CD4-positive, alpha-beta T cell (primary cell): Measurements from ENCODE around the gene C1orf35. TPM values are rescaled to one million over a fixed set of nuclear protein-coding genes. Genes with fewer than 3 reads are reported as not detected.

Source experiments
- ATAC-seq: fragments of 200-7000 bp; cut with Tn5 transposase; one replicate; pipeline ENCODE4 v1.10.0; 2022; ENCODE audit warnings: mild to moderate bottlenecking; ENCODE audit not compliant: poor library complexity
- CTCF ChIA-PET: fragments of 350-600 bp; sonication (Branson Sonifier 250); formaldehyde crosslinking; loops from one replicate; lab custom pipeline; 2021; ENCODE audit warnings: antibody characterized with exemption, inconsistent platforms; lab: Charles Lee
- POLR2A ChIA-PET: fragments of 350-600 bp; sonication (Branson Sonifier 250); formaldehyde crosslinking; loops from one replicate; lab custom pipeline; 2021; ENCODE audit warnings: antibody characterized with exemption, inconsistent platforms; lab: Charles Lee
- DNase-seq, 14 experiments: peaks; one replicate each; pipeline ENCODE4 v3.0.0-alpha.2; 2013 to 2020; ENCODE audit warnings: mixed read lengths in 2 of 14
- H3K27ac ChIP-seq, 2 donors: one replicate each; pipeline versions ENCODE4 v1.5.1 to v1.7.0; 2013; ENCODE audit warnings: low read length in 2 of 2, low read depth in 1 of 2, mild to moderate bottlenecking in 1 of 2
- H3K27me3 ChIP-seq, 2 experiments: 1 replicate in 1 of 2; 2 replicates in 1 of 2; pipeline versions ENCODE4 v1.6.1 to v1.7.0; 2013; ENCODE audit warnings: low read length in 2 of 2, control low read depth in 1 of 2, mild to moderate bottlenecking in 1 of 2, moderate library complexity in 1 of 2; ENCODE audit not compliant: insufficient read depth in 2 of 2, control insufficient read depth in 1 of 2
- H3K36me3 ChIP-seq: one replicate; pipeline ENCODE4 v1.6.1; 2013; ENCODE audit warnings: low read length, control low read depth; ENCODE audit not compliant: insufficient read depth
- H3K4me1 ChIP-seq: one replicate; pipeline ENCODE4 v1.6.1; 2013; ENCODE audit warnings: low read length, control low read depth; ENCODE audit not compliant: insufficient read depth
- H3K4me3 ChIP-seq: one replicate; pipeline ENCODE4 v1.5.1; 2013; ENCODE audit warnings: mild to moderate bottlenecking, low read length, moderate library complexity
- H3K9me3 ChIP-seq, 2 experiments: 1 replicate in 1 of 2; 2 replicates in 1 of 2; pipeline versions ENCODE4 v1.6.1 to v1.7.0; 2013; ENCODE audit warnings: low read length in 2 of 2, mild to moderate bottlenecking in 2 of 2, control low read depth in 1 of 2, moderate library complexity in 1 of 2; ENCODE audit not compliant: control insufficient read depth in 1 of 2, insufficient read depth in 1 of 2
- H3K27ac Mint-ChIP-seq: one replicate; pipeline ENCODE4 v1.8.0; 2020; ENCODE audit warnings: mixed read lengths
- H3K27me3 Mint-ChIP-seq: one replicate; pipeline ENCODE4 v1.8.0; 2021; ENCODE audit warnings: mixed read lengths
- H3K36me3 Mint-ChIP-seq: one replicate; pipeline ENCODE4 v1.8.0; 2021; ENCODE audit warnings: low read depth, mixed read lengths
- H3K4me1 Mint-ChIP-seq: one replicate; pipeline ENCODE4 v1.8.0; 2021; ENCODE audit warnings: low read depth, mixed read lengths
- H3K4me3 Mint-ChIP-seq: one replicate; pipeline ENCODE4 v1.8.0; 2020; ENCODE audit warnings: mild to moderate bottlenecking, mixed read lengths
- H3K9me3 Mint-ChIP-seq: one replicate; pipeline ENCODE4 v1.8.0; 2020; ENCODE audit warnings: mixed read lengths
- intact Hi-C, 2 experiments: fragments of 100-400 bp; cut with DNase I in 1 of 2; cut with micrococcal nuclease in 1 of 2; formaldehyde crosslinking; loops; one replicate each; pipeline versions ENCODE4 v1.15.1 to v1.9.0; 2023 to 2025; cut with DNase I, micrococcal nuclease
- total RNA-seq, 174 experiments: library from RNA in 2 of 174; stranded (reverse) in 2 of 174; gene quantifications; one replicate each; pipeline ENCODE4 v1.2.3 and lab custom pipeline; 2021 to 2026
- TF ChIP-seq, protein P1 (sequence below): fragments of 200-600 bp; IDR thresholded peaks from one replicate; pipeline ENCODE4 v1.8.0; 2022; ENCODE audit warnings: antibody characterized with exemption, mild to moderate bottlenecking

The C1orf35 gene
- total RNA-seq, 2 experiments from 2014 or later: 36.6 to 40.3 TPM

DNA sequence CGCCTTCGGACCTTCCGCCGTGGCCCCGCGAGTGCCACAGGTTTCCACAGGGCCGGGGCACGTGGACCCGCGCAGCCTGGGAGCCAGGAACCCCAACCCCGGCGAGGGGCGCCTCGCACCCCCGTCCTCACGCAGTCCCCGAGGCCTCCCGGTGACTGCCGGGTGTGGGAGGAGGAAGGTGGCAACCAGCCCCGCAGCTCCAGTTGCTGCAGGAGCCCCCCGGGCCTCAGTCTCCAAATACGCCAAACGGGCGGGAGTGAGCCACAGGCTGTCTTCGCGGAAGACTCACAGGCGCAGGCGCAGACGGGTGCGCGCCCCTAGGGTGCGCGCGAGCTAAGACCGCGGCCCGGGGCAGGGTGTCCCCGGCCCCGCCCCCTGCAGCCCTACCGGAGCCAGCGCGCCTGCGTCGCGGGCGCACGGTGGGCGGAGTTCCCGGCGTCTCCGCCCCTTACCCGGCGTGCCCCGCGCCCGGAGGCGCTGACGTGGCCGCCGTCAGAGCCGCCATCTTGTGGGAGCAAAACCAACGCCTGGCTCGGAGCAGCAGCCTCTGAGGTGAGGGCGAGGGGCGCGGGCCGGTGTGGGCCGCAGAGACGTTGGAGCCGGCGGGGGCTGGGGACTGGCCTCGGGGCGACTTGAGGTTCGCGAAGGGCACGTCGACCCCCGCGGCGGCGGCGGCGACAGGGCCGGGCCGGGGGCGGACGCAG is 20.8 kb downstream of the C1orf35 start, which contains the start of gene ARF1:
Gene ARF1, plus strand, starts transcription at position 495 of the 704 bp plus-strand sequence. CDS start 14,407 bp downstream, outside the sequence.
- Histone ChIP-seq H3K9me3 (no peaks in the 10 kb centered on the region), H3K4me1 (peaks cover 63% of the 10 kb centered on the region), H3K27me3 (no peaks in the 10 kb centered on the region), H3K36me3 (peaks cover 6% of the 10 kb centered on the region), H3K27ac (peak within 1 kb of the TSS; percentile 86 to 89), H3K4me3 (peak within 1 kb of the TSS; percentile 80)
- Mint-ChIP-seq H3K27me3 (no peaks in the 10 kb centered on the region), H3K27ac (peak within 1 kb of the TSS; percentile 99), H3K36me3 (peaks cover 28% of the 10 kb centered on the region), H3K4me1 (peaks cover 53% of the 10 kb centered on the region), H3K9me3 (no peaks in the 10 kb centered on the region), H3K4me3 (peak within 1 kb of the TSS; percentile 97)
- ATAC-seq: peak; percentile 84
- POLR2A ChIA-PET: interaction anchor here (0.6 to 3.7 kb wide), 26 partner anchors 9 to 1674 kb away, joined by 3 to 44 read pairs (median 4); partner anchors contain the start of genes GUK1, IBA57, JMJD4 and MRPL55
- TF ChIP-seq, protein P1, sequence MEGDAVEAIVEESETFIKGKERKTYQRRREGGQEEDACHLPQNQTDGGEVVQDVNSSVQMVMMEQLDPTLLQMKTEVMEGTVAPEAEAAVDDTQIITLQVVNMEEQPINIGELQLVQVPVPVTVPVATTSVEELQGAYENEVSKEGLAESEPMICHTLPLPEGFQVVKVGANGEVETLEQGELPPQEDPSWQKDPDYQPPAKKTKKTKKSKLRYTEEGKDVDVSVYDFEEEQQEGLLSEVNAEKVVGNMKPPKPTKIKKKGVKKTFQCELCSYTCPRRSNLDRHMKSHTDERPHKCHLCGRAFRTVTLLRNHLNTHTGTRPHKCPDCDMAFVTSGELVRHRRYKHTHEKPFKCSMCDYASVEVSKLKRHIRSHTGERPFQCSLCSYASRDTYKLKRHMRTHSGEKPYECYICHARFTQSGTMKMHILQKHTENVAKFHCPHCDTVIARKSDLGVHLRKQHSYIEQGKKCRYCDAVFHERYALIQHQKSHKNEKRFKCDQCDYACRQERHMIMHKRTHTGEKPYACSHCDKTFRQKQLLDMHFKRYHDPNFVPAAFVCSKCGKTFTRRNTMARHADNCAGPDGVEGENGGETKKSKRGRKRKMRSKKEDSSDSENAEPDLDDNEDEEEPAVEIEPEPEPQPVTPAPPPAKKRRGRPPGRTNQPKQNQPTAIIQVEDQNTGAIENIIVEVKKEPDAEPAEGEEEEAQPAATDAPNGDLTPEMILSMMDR: no peak
- peak; percentile 81 to 97 (median 93) for DNase-seq
- CTCF ChIA-PET: interaction anchor here (0.8 to 1.9 kb wide), 4 partner anchors 49 to 540 kb away, joined by 3 to 6 read pairs (median 3); partner anchors contain the start of gene IBA57
- intact Hi-C loops: loop anchor here (1.0 to 10.0 kb wide), 9 partner anchors 21 to 1138 kb away; partner anchors contain the start of genes IBA57 (in 2 of the 2), C1orf35 (in 1 of the 2), COQ8A (in 1 of the 2) and GUK1 (in 1 of the 2)

- peak in 3 of 14 experiments; percentile 12 to 52 (median 35) for DNase-seq
Observed at GRCh38 chr1:228081578-228082213, 21.4 kb downstream of the C1orf35 start.

More at GRCh38 chr1:228081578-228082213, 21.4 kb downstream of the C1orf35 start:
- Histone ChIP-seq H3K9me3 (no peaks in the 10 kb centered on the region), H3K4me1 (peaks cover 56% of the 10 kb centered on the region), H3K4me3 (peak overlapping the region; percentile 80), H3K27ac (peak overlapping the region; percentile 68 to 86), H3K36me3 (peaks cover 6% of the 10 kb centered on the region), H3K27me3 (no peaks in the 10 kb centered on the region)
- ChIA-PET POLR2A (interaction anchor here (0.6 to 3.7 kb wide), 24 partner anchors 10 to 1673 kb away, joined by 3 to 44 read pairs (median 5); partner anchors contain the start of genes GUK1, IBA57, MRPL55 and RNF187), CTCF (interaction anchor here (0.8 to 1.9 kb wide), 4 partner anchors 49 to 539 kb away, joined by 3 to 6 read pairs (median 3); partner anchors contain the start of gene IBA57)
- H3K9me3 Mint-ChIP-seq: no peaks in the 10 kb centered on the region
- peaks cover 27% of the 10 kb centered on the region for H3K36me3 Mint-ChIP-seq
- H3K27me3 Mint-ChIP-seq: no peaks in the 10 kb centered on the region
- TF ChIP-seq, protein P1: no peak
- H3K4me3 Mint-ChIP-seq: peak overlapping the region; percentile 87
- H3K4me1 Mint-ChIP-seq: peaks cover 51% of the 10 kb centered on the region
- peak; percentile 8 for ATAC-seq
- intact Hi-C loops: loop anchor here (1.0 to 10.0 kb wide), 9 partner anchors 22 to 1137 kb away; partner anchors contain the start of genes IBA57 (in 2 of the 2), C1orf35 (in 1 of the 2), COQ8A (in 1 of the 2) and GUK1 (in 1 of the 2)
- peak overlapping the region; percentile 99 for H3K27ac Mint-ChIP-seq
